ENCODE results near the gene DENND1A. TPM values are rescaled to one million over a fixed set of nuclear protein-coding genes. Genes with fewer than 3 reads are reported as not detected.

DENND1A gene
- total and polyA plus RNA-seq, 8 donors, result 4.4 to 109 (median 21.4) TPM

- H3K27ac ChIP-seq, result no peak overlapping the region
- intact Hi-C loops (cut with DNase I; ENCODE audit: low total_unique reads), result loop anchor here (10.0 kb wide), 1 partner anchor 894 kb away; no protein-coding TSS in a partner anchor
- no peak overlapping the region for H3K4me3 ChIP-seq
- TF ChIP-seq POLR2AphosphoS5 (IDR thresholded peaks at IDR 0.05) (no peak), CTCF (IDR thresholded peaks at IDR 0.05) (no peak), EP300 (IDR thresholded peaks at IDR 0.05) (no peak), POLR2A (IDR thresholded peaks at IDR 0.05) (no peak)
- WGBS, 5 donors, result 58 to 74% (median 69%) methylated on average over 2 of the region's 2 CpGs
- DNase-seq, result no peak
- peaks cover 0 to 29% (median 0%) of the 10 kb centered on the region in 3 donors for H3K27me3 ChIP-seq
- no peaks in the 10 kb centered on the region for H3K36me3 ChIP-seq
- H3K9me3 ChIP-seq, result no peaks in the 10 kb centered on the region
- peaks cover 9 to 23% (median 20%) of the 10 kb centered on the region in 4 donors for H3K4me1 ChIP-seq
Observed at GRCh38 chr9:123359106-123359505, 570.8 kb downstream of the DENND1A start.

GRCh38 chr9:123358181-123358905 is 571.6 kb downstream of the DENND1A start:
- Histone ChIP-seq H3K27ac (no peak overlapping the region), H3K9me3 (no peaks in the 10 kb centered on the region), H3K36me3 (no peaks in the 10 kb centered on the region), H3K27me3 (peaks cover 0 to 36% (median 2%) of the 10 kb centered on the region in 3 donors), H3K4me1 (peaks cover 9 to 27% (median 24%) of the 10 kb centered on the region in 4 donors), H3K4me3 (no peak overlapping the region)
- TF ChIP-seq POLR2A (IDR thresholded peaks at IDR 0.05) (no peak), EP300 (IDR thresholded peaks at IDR 0.05) (no peak), CTCF (IDR thresholded peaks at IDR 0.05) (no peak), POLR2AphosphoS5 (IDR thresholded peaks at IDR 0.05) (no peak)
- intact Hi-C loops (cut with DNase I; ENCODE audit: low total_unique reads), result loop anchor here (10.0 kb wide), 1 partner anchor 894 kb away; no protein-coding TSS in a partner anchor
- no peak for DNase-seq
- 69 to 81% (median 72%) methylated on average over 8 to 10 of the region's 10 CpGs for WGBS, 5 donors

DNA sequence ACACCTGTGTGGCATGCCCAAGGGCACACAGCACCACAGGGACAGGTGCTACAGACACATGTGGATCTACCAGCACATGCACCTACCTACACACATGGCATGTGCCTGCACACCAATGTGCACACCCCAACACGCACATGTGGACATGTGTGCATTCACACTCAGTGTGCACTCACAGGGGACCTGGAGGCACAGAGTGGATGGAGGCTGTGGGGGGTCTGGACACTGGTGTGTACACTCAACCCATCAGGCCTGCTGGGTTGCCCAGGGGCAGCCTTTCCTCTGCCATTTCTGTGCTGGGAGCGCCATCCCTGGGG is 572.2 kb downstream of the DENND1A start:
- Histone ChIP-seq H3K4me1 (peaks cover 9 to 27% (median 24%) of the 10 kb centered on the region in 4 donors), H3K36me3 (no peaks in the 10 kb centered on the region), H3K27ac (no peak overlapping the region), H3K9me3 (no peaks in the 10 kb centered on the region), H3K4me3 (no peak overlapping the region), H3K27me3 (peaks cover 0 to 42% (median 4%) of the 10 kb centered on the region in 3 donors)
- intact Hi-C loops (cut with DNase I; ENCODE audit: low total_unique reads), result loop anchor here (10.0 kb wide), 1 partner anchor 893 kb away; no protein-coding TSS in a partner anchor
- 96 to 100% (median 100%) methylated on average over 1 to 2 of the region's 2 CpGs for WGBS, 5 donors
- TF ChIP-seq EP300 (IDR thresholded peaks at IDR 0.05), result no peak
- TF ChIP-seq CTCF (IDR thresholded peaks at IDR 0.05), result no peak
- TF ChIP-seq POLR2A (IDR thresholded peaks at IDR 0.05), result no peak
- TF ChIP-seq POLR2AphosphoS5 (IDR thresholded peaks at IDR 0.05), result no peak
- DNase-seq, result no peak

GRCh38 chr9:123356851-123357742 is 572.8 kb downstream of the DENND1A start:
- intact Hi-C loops (cut with DNase I; ENCODE audit: low total_unique reads), result loop anchor here (10.0 kb wide), 1 partner anchor 892 kb away; no protein-coding TSS in a partner anchor
- 70 to 81% (median 79%) methylated on average over 16 to 19 of the region's 19 CpGs for WGBS, 5 donors
- Histone ChIP-seq H3K27me3 (peaks cover 0 to 42% (median 4%) of the 10 kb centered on the region in 3 donors), H3K4me1 (peaks cover 9 to 27% (median 24%) of the 10 kb centered on the region in 4 donors), H3K27ac (no peak overlapping the region), H3K4me3 (no peak overlapping the region), H3K9me3 (no peaks in the 10 kb centered on the region), H3K36me3 (no peaks in the 10 kb centered on the region)
- DNase-seq, result no peak
- no peak for TF ChIP-seq CTCF (IDR thresholded peaks at IDR 0.05)
- TF ChIP-seq POLR2A (IDR thresholded peaks at IDR 0.05), result no peak
- no peak for TF ChIP-seq POLR2AphosphoS5 (IDR thresholded peaks at IDR 0.05)
- TF ChIP-seq EP300 (IDR thresholded peaks at IDR 0.05), result no peak
